IPS DF 4.7 (cell line): ENCODE measurements around the gene BIN1.

Experiments used
- DNase-seq: peaks from one replicate; pipeline ENCODE4 v3.0.0-alpha.2; 2013; ENCODE audit warnings: low spot score; ENCODE audit errors: extremely low read depth

BIN1 gene, protein sequence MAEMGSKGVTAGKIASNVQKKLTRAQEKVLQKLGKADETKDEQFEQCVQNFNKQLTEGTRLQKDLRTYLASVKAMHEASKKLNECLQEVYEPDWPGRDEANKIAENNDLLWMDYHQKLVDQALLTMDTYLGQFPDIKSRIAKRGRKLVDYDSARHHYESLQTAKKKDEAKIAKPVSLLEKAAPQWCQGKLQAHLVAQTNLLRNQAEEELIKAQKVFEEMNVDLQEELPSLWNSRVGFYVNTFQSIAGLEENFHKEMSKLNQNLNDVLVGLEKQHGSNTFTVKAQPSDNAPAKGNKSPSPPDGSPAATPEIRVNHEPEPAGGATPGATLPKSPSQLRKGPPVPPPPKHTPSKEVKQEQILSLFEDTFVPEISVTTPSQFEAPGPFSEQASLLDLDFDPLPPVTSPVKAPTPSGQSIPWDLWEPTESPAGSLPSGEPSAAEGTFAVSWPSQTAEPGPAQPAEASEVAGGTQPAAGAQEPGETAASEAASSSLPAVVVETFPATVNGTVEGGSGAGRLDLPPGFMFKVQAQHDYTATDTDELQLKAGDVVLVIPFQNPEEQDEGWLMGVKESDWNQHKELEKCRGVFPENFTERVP

DNA sequence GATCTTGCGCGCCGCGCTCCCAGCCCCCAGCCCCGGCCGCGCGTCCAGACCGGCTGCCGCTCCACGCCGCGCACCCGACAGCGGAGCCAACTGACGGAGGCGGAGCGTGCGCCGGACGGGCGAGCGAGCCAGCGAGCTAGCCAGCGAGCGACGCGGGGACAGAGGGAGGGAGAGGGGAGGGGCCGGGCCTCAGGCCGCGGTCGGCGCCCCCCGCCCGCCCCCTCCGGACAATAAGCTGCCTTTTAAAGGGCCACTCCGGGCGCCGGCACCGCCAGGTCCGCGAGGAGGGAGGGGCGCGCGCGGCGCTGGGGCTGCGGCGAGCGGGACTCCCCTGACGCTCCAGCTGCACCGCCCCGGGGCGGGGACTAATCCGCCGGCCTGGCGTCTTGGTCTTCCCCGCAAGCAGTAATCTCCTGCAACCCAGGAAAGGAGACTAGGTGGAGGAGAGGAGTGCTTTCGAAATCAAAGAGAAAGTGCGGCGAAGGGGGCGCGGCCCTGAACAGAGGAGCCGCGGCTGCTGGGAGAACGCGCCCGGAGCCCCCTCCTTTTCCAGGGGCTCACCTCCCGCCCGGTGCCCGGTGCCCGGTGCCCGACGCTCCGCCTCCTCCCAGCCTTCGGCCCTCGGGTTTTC, at the start of gene BIN1:
Gene BIN1 (minus strand): TSS at position 164 of the 631 bp plus-strand sequence. CDS start 211 bp downstream, outside the sequence.
- no peak for DNase-seq

DNA sequence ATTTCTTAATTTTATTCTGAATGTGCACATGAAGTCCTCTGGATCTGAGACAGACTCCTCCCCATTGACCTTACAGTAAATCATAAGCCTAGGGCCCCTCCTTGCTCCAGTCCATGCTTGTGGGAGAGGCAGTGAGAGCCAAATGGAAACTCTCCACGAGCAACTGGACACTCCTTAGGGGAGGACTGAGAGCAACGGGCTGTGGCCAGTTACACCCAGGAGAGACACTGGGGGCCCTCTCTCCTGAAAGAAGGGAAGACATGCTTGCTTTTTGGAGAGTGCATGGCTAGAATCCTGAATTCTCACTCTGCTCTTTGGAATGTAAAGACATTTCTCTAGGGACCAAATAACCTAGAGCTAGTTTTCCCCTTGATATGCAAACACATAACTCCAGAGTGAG, 49.0 kb upstream of the BIN1 start:
- no peak for DNase-seq

DNA sequence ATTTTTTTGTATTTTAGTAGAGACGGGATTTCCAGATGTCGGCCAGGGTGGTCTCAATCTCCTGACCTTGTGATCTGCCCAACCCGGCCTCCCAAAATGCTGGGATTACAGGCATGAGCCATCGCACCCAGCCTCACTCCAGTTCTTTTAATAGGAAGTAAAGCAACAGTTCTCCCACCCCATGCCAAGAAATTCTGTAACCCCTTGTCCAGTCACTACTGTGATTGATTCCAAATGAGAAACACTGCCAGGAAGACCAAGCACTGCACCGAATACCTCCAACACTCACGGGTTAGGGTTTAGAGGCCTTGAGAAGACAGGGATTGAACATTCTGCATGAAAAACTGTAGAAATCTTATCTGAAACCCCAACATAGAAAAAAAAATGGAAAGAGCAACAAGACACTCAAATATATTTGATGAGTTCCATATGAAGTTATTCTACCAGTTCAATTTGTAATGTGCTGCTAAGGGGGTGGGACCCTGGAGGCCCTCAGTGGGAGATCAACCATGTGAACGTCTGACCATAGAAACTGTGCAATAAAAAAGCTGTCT, 48.2 kb upstream of the BIN1 start:
- no peak for DNase-seq

DNA sequence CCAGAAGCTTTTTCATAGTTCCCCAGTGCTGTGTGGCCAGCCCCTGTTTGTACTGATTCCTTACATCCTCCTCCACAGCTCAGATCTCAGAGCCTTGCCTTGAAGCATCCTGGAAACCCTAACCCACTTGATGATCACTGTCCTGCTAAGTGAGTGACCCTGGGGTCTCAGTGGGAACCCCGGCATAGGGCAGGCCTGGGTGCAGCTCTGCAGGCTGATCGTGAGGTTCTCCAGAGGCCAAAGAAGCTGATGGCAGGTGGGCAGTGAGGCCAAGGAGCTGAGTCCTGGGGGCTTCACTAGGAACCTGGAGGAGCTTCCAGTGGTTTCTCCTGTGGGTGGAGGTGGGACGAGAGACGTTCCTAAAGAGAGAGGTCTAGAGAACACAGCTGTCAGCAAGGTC, 47.4 kb upstream of the BIN1 start:
- no peak for DNase-seq

DNA sequence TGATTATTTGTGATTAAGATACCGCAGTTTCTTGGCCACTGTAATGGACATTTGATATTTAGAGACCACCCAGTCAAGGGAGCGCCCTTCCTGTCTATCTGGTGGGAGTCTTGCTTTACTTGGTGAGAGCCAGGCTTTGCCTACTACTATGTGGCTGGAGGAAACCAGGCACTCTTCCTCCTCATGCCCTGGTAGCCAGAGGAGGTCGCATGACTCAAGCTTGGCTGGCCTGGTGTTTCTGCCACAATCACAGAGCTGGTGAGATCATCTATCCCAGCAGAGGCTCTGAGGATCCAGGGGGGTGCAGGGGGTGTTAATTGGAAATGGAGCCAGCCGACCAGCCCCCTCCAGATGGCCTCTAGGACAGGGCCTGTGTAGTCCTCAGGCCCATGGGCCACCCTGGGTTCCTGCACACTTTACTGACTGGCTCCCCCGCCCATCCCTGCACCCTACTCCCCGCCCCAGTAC, 46.8 kb upstream of the BIN1 start:
- no peak for DNase-seq

DNA sequence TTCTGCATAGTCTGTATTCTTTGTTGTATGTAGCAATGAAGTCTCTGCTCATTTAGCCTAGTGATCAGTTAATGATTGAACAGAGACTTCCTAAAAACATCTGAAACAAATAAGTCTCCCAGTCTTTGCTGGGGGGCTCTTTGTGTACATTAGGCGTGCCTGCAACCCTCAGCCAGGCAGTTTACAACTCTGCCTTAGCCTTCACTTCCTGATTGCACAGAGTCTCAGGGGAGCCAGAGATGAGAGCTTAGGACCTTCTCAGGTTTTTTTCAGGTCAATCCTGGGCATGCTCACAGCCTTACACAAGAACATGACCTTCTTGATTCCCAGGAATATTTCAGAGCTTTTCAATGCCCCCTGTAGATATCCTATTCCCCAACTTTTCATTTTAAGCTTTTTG, 44.0 kb upstream of the BIN1 start:
- no peak for DNase-seq

DNA sequence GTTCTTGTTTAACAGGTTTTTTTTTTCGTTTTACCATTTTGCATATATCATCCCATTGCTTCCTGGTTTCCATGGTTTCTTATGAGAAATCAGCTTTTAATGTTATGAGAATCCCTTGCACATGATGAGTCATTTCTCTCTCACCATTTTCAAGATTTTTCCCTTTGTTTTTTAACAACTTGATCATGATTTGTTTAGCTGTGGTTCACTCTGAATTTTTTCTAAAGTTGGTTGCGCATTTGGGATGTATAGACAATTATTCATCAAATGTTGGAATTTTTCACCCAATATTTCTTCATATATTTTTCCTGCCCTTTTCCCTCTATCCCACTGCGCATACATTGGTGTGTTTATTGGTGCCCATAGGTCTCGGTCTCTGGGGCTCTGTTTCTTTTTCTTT, 42.4 kb upstream of the BIN1 start:
- DNase-seq = no peak

DNA sequence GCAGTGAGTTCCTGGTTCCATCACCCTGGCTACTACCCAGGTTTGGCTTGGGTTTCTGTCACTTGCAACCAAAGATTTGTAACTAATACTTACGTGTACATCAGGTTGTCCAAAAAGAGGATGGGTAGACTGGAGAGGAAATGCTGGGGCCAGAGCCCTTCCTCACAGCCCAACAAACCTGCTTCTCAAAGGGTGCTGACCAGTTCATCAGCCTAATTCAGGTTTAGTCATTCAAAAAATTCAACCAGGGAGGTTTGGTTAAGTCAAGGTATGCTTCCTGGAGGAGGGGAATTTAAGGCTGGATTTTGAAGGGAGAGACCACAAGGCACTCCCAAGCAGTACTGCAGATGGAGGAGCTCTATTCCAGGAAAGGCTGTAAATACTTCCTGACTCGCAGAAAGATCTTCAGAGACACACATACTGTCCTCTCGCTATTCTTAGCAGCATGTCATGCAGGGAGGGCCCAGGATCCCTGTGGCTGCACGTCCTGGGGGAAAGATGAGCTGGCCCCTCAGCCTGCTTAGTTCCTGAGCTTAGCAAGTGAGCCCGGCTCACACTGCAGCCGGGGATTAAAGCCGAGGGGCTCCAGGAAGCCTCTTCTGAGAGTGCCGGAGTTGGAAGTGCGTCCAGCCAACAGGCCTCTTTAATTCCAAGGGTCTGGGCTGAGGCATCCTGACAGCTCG, 40.0 kb upstream of the BIN1 start:
- no peak for DNase-seq

DNA sequence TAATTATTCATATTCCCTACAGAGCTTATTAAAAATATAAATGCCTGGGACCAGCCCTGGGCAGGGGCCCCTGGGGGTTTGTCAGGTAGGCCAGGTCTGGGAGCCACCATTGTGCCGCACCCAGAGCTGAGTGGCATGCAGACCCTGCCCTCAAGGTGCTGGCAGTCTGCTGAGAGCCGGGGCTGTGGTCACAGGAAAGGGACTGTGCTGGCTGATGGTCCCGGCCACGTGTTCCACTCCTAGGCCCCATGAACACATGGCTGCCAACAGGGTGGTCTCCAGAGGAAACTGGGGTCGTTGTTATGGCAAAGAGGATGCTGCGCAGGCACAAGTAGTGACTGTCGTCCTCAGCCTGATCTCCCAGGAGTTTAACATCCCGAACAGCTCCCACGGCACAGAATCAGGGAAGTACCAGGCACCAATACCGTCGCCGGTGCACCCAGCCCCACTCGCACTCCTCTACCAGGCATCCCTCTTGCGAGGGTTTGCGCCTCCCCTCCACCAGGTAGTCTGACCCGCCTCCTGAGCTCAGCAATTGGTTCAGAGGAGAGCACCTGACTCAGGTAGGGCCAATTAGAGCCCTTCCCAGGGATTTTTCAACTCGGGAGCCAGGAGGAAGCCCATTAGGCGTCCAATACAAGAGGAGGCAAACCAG, 39.2 kb upstream of the BIN1 start:
- no peak for DNase-seq

DNA sequence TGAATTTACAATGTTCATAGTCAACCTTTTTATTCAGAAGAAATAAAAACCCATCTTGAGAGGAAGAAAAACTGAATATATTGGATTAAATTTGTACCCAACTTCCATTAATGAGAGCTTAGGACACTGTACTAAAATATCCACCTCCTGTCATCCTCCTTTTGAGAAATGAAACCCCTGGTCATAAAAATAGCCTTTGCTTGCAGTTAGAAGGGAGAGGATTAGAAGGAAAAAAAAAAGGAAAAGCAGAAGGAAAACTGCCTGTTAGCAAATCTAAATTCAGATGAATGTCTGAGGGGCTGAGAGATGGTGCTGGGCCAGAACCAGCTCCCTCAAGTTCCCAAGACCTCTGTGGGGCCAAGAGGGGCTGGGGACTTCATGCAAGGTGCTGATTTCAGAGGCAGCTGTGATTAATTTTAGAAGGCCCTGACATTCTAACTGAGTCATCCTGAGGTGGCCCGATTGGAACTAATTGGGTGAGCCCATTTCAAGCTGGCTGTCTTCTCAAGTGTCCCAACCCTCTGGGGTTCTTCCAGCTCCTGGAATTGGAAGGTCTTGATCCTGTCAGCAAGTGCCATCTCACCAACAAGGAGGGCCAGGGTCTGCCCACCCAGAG, 38.4 kb upstream of the BIN1 start:
- DNase-seq = no peak

DNA sequence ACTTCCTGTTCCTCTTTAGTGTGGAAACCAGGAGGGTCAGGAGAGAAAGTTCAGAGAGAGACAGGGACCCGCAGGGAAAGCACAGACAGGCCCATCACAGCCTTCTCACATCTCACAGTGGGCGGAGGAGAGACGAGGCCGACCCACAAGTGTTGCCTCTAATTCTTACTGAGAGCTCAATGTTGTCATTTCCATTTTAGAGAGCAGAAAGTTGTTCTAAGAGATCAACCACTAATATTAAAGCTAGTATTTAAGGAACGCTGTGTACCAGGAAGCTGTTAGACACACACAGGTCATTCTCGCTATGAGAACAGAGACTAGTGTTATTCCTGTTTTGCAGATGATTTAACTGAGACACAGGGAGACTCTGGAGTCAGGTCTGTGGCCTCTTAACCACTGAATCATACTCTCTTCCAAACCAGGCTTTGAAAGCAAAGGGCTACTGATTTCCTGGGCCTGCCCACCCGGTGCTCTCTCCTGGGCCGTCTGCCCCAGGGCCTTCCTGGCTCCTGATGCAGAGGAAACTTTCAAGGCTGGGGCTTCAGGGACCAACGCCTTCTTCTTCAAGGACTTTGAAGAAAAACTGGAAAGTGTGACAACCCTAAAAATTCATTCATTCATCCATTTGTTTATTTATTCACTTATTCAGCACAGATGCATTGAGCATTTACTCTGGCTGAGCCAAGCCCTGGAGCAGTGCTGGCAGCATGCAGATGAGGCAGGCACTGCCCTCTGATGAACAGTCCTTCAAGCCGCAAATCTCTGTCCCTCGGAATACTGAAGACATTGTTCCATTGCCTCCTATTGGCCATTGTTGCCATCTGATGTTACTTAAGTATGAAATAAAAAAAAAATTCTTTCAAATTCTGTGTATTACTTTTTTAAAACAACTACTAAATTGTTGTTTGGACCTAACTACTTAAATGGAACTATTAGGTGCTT, 37.2 kb upstream of the BIN1 start:
- no peak for DNase-seq

DNA sequence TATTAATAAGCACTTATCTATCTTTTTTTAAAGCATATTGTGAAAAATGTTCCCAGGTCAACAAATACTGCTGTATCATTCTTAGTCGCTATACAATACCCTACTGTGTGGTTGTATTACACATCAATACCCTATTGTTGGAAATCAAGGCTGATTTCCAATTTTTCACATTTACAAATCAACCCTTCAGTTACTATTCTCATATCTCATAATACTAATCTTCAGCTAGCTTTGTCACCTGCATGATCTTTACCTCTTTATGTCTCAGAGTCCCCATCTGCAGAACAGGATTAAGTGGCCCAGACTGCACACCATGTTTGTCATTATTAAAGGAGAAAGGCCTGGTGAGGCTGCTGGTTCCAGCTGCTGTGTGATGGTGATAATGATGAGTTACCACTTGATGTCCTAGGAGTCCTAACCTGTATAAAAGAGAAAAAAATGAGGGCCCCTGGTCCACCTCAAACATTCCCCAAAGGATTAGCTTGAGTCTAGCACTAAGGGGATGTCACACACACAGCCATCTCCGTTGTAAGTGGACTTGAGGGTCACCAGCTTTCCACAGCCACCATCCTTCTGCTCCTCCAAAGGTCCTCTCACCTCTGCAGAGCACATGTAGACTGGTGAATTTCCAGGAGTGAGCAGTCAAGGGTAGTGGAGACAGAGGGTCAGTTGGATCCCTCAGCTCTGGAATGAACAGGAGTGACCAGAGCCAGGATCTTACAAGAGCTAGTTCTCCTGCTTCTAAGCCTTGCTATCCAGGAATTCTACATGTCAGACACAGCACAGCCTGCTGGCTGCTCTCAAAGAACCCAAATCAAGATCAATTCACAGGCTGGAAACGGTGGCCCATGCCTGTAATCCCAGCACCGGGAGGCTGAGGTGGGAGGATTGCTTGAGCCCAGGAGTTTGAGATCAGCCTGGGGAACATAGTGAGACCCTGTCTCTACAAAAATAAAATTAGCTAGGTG, 36.0 kb upstream of the BIN1 start:
- DNase-seq = no peak

DNA sequence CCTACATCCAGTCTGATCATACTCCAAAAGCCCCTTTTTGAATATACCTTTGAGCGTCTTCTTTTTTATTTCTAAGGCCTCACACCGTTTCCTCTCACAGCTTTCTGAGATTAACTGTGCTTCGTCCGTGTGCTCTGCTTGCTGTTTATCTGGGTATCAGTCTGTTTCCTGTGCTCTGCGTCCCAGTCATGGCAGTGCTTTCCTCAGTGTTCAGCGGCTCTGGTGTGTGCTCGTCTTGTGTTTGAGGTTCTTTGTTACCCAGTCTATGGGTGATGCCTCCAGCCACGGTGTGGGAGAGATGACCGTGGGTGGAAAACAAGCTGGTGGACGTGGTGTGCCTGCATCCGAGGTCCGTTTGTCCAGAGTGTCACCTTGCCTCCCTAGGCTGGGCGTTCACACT, 33.6 kb upstream of the BIN1 start:
- no peak for DNase-seq

DNA sequence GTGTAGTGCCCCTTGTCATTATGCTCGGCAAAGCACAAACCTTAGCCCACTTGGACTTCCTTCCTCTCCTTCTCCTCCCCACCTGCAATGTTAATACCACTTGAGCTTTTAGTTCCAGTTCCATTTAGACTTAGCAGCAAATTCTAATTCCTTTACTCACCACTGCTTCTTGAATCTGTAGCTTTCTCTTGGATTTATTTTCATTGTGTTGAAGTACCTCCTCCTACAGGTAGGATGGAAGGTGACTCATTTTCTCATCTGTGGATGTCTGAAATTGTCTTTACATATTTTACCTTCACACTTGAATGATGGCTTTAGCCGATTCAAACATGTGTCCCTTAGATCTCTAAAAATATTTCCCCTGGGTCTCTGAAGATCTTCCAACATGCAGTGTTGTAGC, 32.8 kb upstream of the BIN1 start:
- DNase-seq = no peak

DNA sequence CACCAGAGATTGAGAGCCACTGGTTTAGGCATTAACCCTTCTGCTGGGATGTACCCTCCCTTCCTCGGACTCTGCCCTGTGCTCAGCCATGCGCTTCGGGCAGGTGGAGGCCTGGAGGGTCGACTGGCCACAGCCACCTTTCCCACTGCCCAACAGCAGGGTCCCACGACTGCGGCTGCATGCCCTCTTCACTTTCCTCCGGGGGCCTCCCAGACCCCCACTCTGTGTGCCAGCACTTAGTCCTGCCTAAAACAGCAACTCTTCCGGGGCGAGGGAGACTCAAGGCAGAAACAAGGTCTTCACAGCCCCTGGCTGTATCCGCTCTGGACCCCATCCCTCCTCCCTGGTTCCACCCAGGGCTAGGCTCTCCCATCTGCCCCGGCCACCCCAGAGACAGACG, 31.3 kb upstream of the BIN1 start:
- no peak for DNase-seq

DNA sequence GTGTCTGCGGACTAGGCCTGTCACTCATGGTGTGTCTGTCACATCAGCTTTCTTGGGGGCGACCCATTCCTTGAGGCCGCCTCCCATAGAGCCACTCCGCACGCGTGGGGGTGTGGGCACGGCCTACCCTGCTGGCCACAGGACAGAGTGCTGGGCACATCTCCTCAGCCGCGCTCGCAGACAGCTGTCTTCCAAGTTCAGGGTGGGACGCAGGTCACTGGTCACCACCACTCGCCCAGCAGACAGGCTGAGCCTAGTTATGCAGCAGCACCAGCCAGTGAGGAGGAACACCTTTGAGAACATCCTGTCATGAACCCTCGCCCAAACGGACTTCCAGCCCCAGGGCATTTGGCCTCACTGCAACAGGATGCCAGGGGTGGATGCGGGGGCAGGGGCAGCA, 30.8 kb upstream of the BIN1 start:
- no peak for DNase-seq

DNA sequence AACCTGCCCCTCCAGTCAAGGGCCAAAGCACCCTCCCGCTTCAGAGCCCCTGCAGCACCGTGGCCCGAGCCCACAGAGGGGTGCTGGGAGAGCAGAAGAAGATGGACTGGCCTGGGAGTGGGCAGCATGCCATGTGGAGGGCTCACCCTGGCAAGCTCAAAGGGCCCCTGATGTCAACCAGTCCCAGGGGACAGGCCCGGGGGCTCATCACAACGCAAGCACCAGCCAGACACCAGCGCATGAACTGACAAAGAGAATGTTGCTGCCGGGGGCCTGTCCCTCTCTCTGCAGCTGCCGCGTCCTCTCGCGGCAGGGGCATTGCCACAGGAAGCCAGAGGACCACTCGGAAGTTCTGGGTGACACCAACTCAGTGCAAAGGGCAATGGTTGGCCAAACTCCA, 30.3 kb upstream of the BIN1 start:
- no peak for DNase-seq
